IPS-15b (cell line): ENCODE data around the gene ELOVL5.
A peak's percentile ranks its signal among the peaks of the same experiment; 100 is the strongest.
"Not testable (repeated sequence)": the region's sequence is repeated elsewhere in the genome, so short reads cannot be mapped to it uniquely, and the experiment has no call there.

Source experiments
- H3K27me3 ChIP-seq: one replicate; pipeline ENCODE4 v1.6.1; 2013; ENCODE audit warnings: low read length; ENCODE audit not compliant: control insufficient read depth, insufficient read depth
- H3K36me3 ChIP-seq: one replicate; pipeline ENCODE4 v1.6.1; 2013; ENCODE audit warnings: low read length; ENCODE audit not compliant: control insufficient read depth, insufficient read depth
- H3K4me1 ChIP-seq: one replicate; pipeline ENCODE4 v1.6.1; 2013; ENCODE audit warnings: mild to moderate bottlenecking, low read length; ENCODE audit not compliant: control insufficient read depth, insufficient read depth
- H3K4me3 ChIP-seq: one replicate; pipeline ENCODE4 v1.5.1; 2013; ENCODE audit warnings: low read depth, low read length
- H3K9ac ChIP-seq: one replicate; pipeline ENCODE4 v1.6.1; 2013; ENCODE audit warnings: low read depth, mild to moderate bottlenecking, low read length
- H3K9me3 ChIP-seq: one replicate; pipeline ENCODE4 v1.6.1; 2013; ENCODE audit warnings: mild to moderate bottlenecking, low read length; ENCODE audit not compliant: control insufficient read depth, insufficient read depth

ELOVL5 gene, protein sequence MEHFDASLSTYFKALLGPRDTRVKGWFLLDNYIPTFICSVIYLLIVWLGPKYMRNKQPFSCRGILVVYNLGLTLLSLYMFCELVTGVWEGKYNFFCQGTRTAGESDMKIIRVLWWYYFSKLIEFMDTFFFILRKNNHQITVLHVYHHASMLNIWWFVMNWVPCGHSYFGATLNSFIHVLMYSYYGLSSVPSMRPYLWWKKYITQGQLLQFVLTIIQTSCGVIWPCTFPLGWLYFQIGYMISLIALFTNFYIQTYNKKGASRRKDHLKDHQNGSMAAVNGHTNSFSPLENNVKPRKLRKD

GRCh38 chr6:53348371-53349208 lies at the start of gene ELOVL5:
ELOVL5 (minus strand) TSS chr6:53348950; CDS start chr6:53295699, 53,251 bp downstream.
- no peaks in the 10 kb centered on the region for H3K9me3 ChIP-seq
- no peak within 1 kb of the TSS for H3K9ac ChIP-seq
- H3K27me3 ChIP-seq = peaks cover 26% of the 10 kb centered on the region
- peak within 1 kb of the TSS; percentile 84 for H3K4me3 ChIP-seq
- peaks cover 12% of the 10 kb centered on the region for H3K4me1 ChIP-seq
- H3K36me3 ChIP-seq = no peaks in the 10 kb centered on the region

DNA sequence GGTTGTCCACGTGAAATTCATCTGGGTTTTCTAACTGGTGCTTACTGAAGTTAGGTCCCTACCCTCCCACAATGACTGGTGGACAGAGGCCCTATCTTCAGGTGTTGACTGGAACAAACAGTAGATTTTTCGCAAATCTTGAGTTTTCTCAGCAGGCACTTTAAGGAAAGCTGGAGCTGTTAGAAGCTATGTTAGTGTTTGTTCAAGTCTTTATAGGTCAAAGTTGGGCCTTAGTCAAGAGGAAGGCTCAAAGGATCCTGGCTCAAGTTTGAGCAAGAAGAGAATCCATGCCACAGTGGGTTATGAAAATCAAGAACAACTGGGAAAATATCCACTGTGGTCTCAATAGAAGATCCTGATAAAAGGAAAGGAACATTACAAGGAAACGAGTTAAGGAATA lies 48.5 kb upstream of the ELOVL5 start:
- Histone ChIP-seq H3K36me3 (no peaks in the 10 kb centered on the region), H3K9me3 (no peaks in the 10 kb centered on the region), H3K27me3 (no peaks in the 10 kb centered on the region), H3K9ac (no peak overlapping the region), H3K4me3 (no peak overlapping the region), H3K4me1 (no peaks in the 10 kb centered on the region)

- H3K27me3 ChIP-seq = no peaks in the 10 kb centered on the region
- no peak overlapping the region for H3K4me3 ChIP-seq
- H3K4me1 ChIP-seq = no peaks in the 10 kb centered on the region
- no peak overlapping the region for H3K9ac ChIP-seq
- H3K9me3 ChIP-seq = no peaks in the 10 kb centered on the region
- no peaks in the 10 kb centered on the region for H3K36me3 ChIP-seq
Measured at GRCh38 chr6:53395986-53396385, 47.2 kb upstream of the ELOVL5 start.

- H3K27me3 ChIP-seq = no peaks in the 10 kb centered on the region
- no peak overlapping the region for H3K4me3 ChIP-seq
- no peaks in the 10 kb centered on the region for H3K36me3 ChIP-seq
- no peaks in the 10 kb centered on the region for H3K9me3 ChIP-seq
- H3K4me1 ChIP-seq = no peaks in the 10 kb centered on the region
- no peak overlapping the region for H3K9ac ChIP-seq
Measured at GRCh38 chr6:53394704-53395103, 46.0 kb upstream of the ELOVL5 start.

DNA sequence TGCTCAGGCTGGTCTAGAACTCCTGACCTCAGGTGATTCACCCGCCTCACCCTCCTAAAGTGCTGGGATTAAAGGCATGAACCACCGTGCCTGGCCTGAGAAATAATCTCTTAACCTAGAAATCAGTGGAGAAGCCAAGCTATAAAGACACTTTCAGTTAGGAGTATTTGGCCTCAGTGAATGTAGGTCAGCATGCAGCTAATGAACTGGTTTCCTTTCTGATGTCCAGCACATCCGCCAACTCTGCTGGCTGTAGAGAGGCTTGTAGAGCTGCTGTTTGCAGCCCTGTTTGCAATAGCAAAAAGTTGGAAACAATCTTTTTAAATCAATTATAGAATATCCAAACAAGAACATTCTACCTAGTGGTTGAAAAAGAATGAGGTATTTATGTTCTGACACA lies 42.4 kb upstream of the ELOVL5 start:
- no peak overlapping the region for H3K9ac ChIP-seq
- H3K4me1 ChIP-seq = no peaks in the 10 kb centered on the region
- H3K4me3 ChIP-seq = no peak overlapping the region
- H3K27me3 ChIP-seq = no peaks in the 10 kb centered on the region
- H3K9me3 ChIP-seq = no peaks in the 10 kb centered on the region
- H3K36me3 ChIP-seq = no peaks in the 10 kb centered on the region

GRCh38 chr6:53390010-53390409 lies 41.3 kb upstream of the ELOVL5 start:
- Histone ChIP-seq H3K4me1 (no peaks in the 10 kb centered on the region), H3K9ac (no peak overlapping the region), H3K36me3 (no peaks in the 10 kb centered on the region), H3K9me3 (no peaks in the 10 kb centered on the region), H3K4me3 (no peak overlapping the region), H3K27me3 (no peaks in the 10 kb centered on the region)

DNA sequence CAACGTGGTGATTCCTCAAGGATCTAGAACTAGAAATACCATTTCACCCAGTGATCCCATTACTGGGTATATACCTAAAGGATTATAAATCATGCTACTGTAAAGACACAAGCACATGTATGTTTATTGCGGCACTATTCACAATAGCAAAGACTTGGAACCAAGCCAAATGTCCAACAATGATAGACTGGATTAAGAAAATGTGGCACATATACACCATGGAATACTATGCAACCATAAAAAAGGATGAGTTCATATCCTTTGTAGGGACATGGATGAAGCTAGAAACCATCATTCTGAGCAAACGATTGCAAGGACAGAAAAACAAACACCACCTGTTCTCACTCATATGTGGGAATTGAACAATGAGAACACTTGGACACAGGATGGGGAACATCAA lies 39.9 kb upstream of the ELOVL5 start:
- H3K36me3 ChIP-seq, H3K4me3 ChIP-seq, H3K27me3 ChIP-seq, H3K9me3 ChIP-seq, H3K4me1 ChIP-seq, H3K9ac ChIP-seq: not testable (repeated sequence)

DNA sequence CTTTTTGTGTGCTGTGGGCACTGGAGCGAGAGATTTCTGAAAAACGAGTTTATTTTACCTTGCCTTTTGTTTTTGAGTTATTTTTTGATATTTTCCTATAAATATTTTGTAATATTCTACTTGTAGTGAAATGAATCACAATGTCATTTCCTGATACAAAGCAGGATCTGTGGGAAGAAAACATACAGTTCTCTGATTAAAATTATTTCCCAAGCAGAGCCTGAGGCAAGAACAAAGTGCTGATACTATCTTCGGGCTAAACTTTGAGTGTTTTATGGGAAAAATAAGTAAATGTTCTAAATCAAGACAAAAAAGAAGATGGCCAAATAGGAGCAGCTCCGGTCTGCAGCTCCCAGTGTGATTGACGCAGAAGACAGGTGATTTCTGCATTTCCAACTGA lies 33.7 kb upstream of the ELOVL5 start:
- no peaks in the 10 kb centered on the region for H3K4me1 ChIP-seq
- H3K36me3 ChIP-seq = no peaks in the 10 kb centered on the region
- H3K27me3 ChIP-seq = no peaks in the 10 kb centered on the region
- H3K9me3 ChIP-seq = no peaks in the 10 kb centered on the region
- no peak overlapping the region for H3K4me3 ChIP-seq
- no peak overlapping the region for H3K9ac ChIP-seq

DNA sequence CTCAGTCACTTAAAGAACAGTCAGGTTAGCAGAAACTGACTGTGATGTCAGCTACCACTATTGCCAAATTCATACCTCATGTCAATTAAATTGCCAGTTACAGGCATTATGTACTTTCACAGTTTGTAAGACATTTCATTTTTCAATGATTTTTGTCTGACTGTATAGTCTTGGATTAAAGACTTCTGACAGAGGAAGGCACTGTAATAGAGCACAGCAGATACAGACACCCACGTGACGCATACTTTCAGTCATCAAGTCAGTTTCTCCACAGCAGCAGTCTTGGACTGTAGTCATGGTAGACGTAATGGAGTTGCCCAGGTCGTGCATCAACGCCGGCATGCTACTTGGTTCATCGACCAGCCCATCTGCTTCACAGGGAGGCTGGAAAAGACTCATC lies 29.5 kb upstream of the ELOVL5 start:
- no peaks in the 10 kb centered on the region for H3K9me3 ChIP-seq

GRCh38 chr6:53377793-53378192 lies 29.0 kb upstream of the ELOVL5 start:
- Histone ChIP-seq H3K9me3 (no peaks in the 10 kb centered on the region), H3K27me3 (no peaks in the 10 kb centered on the region), H3K9ac (no peak overlapping the region)

More for the DNA sequence above, 29.5 kb upstream of the ELOVL5 start:
- H3K4me3 ChIP-seq = no peak overlapping the region
- no peak overlapping the region for H3K9ac ChIP-seq
- no peaks in the 10 kb centered on the region for H3K36me3 ChIP-seq
- no peaks in the 10 kb centered on the region for H3K4me1 ChIP-seq
- no peaks in the 10 kb centered on the region for H3K27me3 ChIP-seq

DNA sequence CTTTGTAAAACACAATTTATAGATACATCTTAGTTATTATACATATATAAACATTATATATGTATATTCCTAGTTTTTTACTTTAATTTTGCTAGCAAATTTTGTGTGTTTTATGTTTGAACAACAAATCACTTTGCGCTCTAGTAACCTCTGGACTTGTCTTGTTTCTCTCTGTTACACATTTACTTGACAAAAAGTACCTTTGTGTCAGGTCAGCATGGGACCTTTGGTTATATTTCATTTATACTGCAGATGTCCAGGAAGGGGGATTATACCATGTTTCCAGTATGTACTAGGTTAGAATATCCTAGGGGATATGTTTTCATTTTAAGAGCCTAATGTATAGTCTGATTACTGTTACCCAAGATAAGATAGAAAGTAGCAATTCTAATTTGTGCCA lies 28.5 kb upstream of the ELOVL5 start:
- no peak overlapping the region for H3K4me3 ChIP-seq
- H3K27me3 ChIP-seq = no peaks in the 10 kb centered on the region
- no peaks in the 10 kb centered on the region for H3K4me1 ChIP-seq
- H3K9ac ChIP-seq = no peak overlapping the region
- no peaks in the 10 kb centered on the region for H3K9me3 ChIP-seq
- no peaks in the 10 kb centered on the region for H3K36me3 ChIP-seq

More at GRCh38 chr6:53377793-53378192, 29.0 kb upstream of the ELOVL5 start:
- H3K4me1 ChIP-seq = no peaks in the 10 kb centered on the region
- no peak overlapping the region for H3K4me3 ChIP-seq
- no peaks in the 10 kb centered on the region for H3K36me3 ChIP-seq

DNA sequence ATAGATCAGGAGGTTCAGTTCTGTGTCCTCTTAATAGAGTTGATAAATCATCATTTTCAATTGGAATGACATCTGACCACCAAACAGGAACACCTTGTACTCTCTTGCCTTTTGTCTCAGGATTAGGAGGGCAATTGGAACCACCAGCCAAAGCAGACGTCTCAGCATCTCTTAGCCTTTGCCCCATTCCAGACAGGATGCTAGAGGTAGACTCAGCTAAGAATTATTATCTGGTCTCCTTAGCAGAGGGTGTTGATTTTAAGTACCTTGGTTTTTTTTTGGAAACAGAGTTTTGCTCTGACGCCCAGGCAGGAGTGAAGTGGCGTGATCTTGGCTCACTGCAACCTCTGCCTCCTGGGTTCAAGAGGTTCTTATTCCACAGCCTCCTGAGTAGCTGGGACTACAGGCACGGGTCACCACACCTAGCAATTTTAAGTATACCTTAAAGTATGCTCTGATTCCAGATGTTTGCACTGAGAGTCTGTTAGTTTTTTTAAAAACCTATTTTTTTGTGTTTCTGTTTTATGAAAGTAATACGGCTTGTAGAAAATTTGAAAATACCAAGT lies 28.0 kb upstream of the ELOVL5 start:
- no peaks in the 10 kb centered on the region for H3K9me3 ChIP-seq
- H3K27me3 ChIP-seq = no peaks in the 10 kb centered on the region
- H3K36me3 ChIP-seq = no peaks in the 10 kb centered on the region
- H3K4me3 ChIP-seq = no peak overlapping the region
- no peak overlapping the region for H3K9ac ChIP-seq
- no peaks in the 10 kb centered on the region for H3K4me1 ChIP-seq
